NCI-H446 (cell line): ENCODE data around the gene CHTF18.
A peak's percentile ranks its signal among the peaks of the same experiment; 100 is the strongest.

Experiments
- DNase-seq, 2 experiments: peaks; one replicate each; lab custom pipeline; 2025; lab: John Stamatoyannopoulos, UW

Gene CHTF18

DNA sequence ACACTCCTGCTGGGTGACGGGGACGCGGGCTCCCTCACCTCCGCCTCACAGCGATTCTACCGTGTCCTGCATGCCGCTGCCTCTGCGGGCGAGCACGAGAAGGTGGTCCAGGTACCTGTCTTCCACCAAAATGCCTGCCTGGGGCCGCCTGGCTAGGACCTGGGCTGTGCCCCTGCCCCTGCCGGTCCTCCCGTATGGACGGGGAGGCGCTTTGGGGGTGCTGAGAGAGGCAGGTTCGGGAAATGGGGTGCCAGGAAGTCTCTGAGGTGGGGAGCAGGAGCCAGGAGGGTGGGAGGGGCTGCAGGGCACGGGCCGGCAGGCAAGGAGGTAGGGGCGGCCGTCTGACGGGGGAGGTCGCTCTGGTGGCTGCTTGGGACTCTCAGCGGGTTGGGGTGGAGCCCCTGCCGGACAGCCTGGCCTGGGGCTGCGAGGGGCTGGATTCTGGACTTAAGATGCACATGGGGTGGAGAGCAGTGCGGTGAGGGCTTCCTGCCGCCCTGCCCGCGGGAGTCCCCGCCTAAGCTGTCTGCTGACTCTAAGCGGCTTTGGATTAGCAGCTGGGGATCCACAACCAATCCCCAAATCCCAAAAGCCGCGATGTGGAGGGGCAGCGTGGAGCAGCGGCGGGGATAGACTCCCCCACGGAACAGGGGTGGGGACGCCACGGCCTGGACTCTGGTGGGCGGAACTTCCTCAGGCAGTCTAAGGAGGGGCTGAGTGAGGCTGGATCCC lies 5.8 kb downstream of the CHTF18 start:
- DNase-seq, result no peak

DNA sequence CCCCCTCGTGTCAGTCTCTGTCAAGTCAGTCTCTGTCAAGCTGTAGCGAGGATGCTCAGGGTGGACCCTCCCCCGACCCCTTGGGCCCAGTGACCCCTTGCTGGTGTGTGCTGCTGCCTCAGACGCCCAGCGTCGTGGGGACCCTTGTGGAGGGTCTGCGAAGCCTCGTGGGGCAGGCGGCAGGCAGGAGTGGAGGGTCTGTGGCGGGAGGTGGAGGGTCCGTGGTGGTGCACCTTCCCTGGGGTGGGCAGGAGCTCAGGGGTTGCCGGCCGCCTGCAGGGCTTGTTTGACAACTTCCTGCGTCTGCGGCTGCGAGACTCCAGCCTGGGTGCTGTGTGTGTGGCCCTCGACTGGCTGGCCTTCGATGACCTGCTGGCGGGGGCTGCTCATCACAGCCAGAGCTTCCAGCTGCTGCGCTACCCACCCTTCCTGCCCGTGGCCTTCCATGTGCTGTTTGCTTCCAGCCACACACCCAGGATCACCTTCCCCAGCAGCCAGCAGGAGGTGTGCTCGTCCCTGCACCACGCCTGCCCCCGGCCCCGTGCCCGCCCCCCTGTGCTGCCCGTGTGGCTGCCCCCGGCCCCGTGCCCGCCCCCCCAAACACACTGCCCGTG lies 6.5 kb downstream of the CHTF18 start:
- no peak for DNase-seq

DNA sequence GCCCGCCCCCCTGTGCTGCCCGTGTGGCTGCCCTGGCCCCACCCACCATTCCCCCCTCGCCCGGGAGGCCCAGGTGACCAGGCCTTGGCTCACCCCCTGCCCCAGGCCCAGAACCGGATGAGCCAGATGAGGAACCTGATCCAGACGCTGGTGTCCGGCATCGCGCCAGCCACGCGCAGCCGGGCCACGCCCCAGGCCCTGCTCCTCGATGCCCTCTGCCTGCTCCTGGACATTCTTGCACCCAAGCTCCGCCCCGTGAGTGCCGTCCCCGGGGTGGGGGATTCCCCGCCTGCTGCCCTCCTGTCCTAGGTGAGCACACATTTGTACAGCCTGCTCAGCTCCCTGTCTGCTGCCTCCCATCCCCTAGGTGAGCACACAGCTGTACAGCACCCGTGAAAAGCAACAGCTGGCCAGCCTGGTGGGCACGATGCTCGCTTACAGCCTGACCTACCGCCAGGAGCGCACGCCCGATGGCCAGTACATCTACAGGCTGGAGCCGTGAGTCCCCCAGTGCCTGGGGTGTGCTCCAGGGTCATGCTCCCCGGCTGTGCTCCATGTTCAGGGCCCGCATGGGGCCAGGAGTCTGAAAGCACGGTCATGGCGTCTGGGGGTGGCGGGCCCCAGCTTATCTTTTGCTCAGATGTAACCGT lies 7.3 kb downstream of the CHTF18 start:
- no peak for DNase-seq

DNA sequence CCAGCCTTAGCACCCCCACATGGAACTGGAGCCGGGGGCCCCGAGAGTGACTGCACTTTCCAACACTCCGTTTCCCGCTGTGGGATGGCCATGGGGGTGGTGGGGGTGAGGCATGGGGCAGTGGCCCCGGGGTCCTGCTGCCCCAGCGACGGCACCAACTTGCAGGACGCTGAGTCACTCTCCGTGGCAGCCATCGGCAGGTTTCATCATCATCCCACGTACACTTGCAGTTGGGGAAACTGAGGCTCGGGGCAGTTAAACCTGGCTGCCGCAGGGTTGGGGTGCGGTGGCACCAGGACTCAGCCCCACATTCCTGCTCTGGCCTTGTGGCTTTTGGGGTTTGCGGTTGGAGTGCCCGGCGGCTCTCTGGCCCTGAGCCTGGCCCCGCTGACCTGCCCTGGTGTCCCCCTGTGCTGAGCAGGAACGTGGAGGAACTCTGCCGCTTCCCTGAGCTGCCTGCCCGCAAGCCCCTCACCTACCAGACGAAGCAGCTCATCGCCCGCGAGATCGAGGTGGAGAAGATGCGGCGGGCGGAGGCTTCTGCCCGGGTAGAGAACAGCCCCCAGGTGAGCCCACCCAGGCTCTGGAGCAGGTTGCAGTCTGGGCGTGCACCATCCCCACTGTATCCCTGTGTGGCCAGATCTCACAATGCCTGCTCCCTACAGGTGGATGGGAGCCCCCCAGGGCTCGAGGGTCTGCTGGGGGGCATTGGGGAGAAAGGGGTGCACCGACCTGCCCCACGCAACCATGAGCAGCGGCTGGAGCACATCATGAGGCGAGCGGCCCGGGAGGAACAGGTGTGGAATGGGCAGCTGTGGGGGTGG lies 8.1 kb downstream of the CHTF18 start:
- DNase-seq, result no peak

DNA sequence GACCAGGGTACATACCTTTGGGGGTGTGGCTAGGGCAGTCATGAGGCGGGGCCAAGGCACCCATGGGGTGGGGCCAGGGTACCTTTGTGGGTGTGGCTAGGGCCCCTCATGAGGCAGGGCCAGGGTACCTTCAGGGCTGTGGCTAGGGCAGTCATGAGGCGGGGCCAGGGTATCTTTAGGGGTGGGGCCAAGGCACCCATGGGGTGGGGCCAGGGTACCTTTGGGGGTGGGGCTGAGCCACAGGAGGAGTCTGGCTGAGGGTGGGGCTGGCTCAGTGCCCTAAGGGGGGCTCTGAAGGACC lies 8.7 kb downstream of the CHTF18 start:
- DNase-seq, result no peak

DNA sequence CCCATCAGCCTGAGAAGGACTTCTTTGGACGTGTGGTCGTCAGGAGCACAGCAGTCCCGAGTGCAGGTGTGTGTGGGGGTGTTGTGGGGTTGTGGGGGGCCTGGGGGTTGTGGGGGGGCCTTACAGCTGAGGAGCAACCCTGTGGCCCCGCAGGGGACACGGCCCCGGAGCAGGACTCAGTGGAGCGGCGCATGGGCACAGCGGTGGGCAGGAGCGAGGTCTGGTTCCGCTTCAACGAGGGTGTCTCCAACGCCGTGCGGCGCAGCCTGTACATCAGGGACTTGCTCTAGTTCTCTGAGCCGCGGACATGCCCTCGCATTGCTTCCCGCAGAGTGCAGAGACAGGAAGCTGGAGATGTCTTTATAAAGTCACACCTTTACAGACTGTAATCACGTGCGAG lies 9.3 kb downstream of the CHTF18 start:
- no peak for DNase-seq

DNA sequence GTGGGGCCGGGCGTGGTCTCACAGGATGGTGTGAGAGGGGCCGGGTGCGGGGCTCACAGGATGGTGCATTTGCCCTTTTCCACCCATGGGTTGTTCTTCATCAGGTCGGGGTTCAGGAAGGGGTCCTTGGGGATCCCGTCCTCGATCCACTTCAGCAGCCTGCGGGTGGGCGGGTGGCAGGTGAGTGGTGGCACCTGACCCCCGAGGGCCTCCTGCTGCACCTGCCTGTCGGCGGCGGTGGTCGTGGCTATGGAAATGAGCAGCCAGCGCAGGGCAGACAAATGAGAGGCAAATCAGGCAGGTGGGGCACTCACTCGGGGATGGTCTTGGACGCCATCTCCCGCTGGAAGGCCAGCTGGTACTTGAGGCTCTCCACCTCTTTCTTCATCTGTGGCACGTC lies 10.2 kb downstream of the CHTF18 start:
- DNase-seq, result no peak

DNA sequence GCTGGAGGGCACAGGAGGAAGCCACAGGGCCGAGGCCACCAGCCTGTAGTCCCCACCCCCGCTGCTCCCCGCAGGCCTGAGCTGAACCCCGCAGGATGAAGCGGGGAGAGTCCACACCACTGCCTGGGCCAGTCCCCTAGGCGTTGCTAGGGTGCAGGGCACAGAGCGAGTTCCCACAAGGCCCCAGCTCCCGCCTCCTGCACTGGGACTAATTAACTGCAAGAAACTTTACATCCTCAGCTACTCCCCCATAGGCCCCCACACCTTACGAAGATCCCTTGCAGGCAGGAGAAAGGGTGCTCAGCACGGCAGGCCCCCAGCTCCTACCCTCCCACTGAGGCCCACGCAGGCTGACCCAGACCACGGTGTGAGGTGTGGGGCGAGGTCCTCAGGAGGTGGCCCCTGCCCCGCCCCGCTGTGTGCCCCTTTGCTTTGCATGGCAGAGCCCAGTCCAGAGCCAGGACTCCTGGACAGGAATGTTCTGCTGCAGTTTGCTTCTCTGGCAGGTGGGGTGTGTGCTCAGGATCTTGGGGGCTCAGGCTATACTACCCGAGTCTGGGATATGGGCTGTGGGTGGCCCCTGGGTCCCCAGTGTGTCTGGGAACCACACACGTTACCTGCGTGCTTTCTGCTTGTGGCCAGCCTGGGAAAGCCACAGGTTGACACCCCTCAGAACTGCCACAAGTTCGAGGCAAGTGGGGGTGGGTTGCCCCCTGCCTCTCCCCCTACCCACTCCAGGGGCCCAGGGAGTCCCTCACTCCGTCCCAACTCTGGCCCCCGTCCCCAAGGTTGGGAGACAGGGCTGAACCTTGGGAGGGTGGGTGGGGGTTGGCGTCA lies 10.9 kb downstream of the CHTF18 start:
- no peak for DNase-seq

DNA sequence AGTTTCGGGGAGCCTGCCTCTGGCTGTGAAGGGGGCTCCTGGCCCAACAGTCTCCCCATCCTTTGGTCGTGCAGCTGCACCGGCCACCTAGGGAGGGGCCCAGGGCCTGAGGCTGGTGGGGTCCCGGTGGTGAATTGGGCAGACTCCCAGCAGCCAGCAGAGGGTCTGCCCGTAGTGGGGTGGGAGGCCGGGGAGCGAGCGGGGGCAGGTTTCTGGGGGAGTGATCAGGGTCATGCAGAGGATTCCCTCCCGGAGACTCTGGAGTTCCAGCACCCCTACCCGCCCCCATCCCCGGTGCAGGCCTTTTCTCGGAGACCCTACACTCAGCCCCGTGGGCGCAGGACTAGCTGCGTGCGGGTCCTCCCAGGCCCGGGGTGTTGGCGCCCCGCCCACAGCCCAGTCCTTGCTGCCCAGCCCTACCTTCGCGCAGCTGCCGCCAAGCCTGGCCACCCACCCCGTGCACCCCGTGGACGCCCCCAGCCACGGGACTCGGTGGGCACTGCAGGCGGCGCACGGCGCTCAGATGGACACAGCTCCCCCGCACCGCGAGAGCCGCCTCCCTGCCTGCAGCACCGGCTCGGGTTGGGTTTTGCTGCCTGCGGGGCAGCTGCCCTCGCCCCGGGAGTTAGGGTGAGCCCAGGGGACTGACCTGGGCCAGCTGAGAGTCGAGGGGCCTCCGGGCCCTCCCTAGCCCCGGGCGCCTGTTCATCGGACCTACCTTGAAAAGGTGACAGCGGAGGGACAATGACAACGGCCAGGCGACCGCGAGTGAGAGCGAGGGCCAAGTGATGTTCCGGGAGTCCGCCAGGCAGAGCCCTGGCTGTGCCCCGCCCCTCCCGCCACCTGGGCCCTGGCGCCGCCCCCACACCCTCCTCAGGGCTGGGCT lies 11.8 kb downstream of the CHTF18 start, which contains the start of gene GNG13:
GNG13 (minus strand) TSS at position 787 of the 886 bp plus-strand sequence. CDS start 1,657 bp downstream, outside the sequence.
- no peak for DNase-seq

DNA sequence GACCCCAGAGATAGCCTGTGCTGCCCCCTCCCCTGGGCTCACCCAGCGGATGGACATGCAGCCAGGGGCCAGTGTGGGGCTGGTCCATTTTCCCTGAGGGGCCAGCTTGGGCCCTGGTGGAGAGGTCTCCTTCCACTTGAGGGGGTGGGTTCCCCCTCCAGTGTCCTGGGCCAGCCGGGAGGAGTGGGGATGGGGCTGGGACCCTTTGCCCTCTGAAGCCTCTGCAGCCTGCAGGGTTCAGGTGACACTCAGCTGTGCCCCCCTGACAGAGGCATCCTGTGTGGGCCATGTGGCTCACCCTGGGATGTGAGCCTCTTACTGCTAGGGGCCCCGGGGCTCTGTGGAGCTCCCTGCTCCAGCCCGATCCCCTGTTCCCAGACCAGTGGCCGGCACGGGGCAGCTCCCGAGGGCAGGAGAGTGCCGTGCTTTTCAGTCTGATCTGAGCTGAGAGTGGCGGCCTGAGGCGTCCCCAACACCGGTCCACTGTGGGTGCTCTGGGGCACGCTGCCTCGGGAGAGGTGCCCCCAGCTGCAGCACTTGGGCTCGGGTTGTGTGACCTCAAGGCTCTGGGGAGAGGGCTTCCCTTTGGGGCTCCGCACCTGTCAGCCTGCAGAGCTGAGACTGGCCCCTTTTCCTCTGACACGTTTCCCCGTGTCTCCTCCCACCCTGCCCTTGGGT lies 12.6 kb downstream of the CHTF18 start:
- DNase-seq, result no peak

DNA sequence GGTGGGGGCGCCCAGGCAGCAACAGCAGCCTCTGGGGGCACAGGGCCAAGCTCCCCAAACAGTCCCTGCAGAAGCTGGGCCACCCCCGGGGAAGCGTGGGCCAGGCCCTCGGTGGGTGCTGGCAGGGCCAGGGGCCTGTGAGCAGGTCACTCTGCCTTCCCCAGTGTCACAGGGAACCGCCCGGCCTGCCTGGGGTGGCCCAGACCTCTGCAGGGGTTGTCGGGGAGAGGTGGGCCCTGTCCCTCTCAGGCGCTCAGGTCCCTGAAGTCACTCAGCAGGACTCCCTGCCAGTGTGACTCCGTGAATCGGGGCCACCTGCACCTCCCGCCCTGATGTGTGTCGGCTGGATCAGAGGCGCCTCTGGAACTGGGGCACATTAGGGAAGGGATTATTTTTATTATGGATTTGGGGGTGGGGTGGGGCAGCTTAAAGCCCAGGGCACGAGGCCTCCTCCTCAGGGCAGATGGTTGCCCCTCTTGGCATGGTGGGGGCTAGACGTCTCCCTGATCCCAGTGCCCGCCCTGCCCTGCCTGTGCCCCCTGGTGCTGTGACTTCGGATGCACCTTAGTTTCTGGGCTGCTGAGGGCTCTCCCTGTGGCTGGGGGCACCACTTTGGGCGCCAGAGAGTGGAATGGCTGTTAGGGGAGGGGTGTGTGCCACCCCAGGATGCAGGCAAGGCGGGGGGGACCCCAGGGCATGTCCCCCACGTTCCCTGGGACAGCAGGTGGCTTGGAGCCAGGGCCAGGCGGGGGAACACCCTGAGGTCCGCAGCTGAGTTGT lies 13.4 kb downstream of the CHTF18 start:
- DNase-seq, result no peak

DNA sequence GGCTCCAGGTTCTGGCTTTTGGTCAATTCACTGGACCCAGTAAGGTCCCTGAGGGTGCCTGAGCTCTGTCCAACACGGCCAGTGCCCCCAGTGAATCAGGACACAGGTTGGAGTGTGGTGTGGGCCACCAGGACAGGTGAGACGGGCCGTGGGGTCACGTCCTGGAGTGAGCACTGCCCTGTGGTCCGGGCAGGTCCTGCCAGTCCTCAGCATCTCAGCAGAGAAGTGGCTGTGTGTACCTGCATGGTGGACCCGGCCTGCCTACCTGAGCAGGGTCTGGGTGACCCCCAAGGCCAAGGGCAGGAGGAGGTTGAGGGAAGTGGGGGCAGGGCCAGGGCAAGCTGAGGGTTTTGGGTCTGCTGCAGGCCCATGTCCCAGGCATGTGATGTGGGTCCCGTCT lies 14.0 kb downstream of the CHTF18 start:
- DNase-seq, result no peak

DNA sequence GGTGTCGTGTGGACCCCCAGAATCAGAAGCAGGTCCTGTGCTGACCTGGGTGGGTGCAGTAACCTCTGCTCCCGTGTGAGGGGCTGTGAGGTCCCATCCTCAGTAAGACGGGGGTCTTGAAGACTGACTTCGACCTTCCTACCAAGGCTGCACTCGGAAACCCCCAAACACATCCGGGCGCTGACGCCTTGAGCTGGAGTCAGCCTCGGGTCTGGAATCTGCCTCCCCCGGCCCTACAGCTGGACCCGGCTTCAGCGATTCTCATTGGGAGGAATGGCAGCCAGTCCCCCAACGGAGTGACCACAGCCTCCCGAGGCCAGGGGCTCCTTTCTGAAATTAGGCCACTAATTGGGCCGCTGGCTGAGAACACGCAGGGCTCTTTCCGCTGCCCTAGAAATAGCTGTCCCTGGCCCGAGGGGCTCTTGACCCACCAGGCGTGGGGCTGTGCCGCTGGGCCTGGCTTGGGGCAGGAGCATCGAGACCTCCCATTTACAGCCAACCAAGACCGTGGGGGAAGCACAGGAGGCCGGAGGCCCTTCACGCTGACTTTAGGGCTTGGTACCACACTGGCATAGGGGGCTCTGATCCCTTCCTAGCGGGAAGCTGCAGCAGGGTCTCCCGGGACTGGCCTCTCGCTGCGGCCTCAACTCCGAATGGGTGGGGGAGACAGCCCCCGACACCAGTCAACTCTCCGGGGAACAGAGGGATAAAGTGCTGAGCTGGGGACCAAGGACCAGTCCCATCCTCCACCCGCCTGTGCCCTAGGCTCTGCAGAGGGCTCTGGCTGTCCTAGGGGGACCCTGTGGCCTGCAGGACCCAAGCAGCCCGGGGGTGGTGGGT lies 14.7 kb downstream of the CHTF18 start:
- DNase-seq, result no peak

DNA sequence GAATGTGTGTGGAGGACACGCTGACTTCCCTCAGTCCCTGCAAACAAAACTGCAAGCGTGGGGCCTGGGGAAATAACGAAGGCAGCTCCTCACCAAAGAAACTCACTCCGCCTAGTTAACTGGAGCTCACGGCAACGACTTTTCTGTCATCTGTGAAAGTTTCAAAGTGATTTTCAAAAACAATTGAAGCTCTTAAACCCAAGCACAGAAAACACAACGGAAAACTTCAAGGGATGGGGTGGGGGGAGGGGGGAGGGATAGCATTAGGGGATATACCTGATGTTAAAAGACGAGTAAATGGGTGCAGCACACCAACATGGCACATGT lies 15.3 kb downstream of the CHTF18 start:
- no peak for DNase-seq

DNA sequence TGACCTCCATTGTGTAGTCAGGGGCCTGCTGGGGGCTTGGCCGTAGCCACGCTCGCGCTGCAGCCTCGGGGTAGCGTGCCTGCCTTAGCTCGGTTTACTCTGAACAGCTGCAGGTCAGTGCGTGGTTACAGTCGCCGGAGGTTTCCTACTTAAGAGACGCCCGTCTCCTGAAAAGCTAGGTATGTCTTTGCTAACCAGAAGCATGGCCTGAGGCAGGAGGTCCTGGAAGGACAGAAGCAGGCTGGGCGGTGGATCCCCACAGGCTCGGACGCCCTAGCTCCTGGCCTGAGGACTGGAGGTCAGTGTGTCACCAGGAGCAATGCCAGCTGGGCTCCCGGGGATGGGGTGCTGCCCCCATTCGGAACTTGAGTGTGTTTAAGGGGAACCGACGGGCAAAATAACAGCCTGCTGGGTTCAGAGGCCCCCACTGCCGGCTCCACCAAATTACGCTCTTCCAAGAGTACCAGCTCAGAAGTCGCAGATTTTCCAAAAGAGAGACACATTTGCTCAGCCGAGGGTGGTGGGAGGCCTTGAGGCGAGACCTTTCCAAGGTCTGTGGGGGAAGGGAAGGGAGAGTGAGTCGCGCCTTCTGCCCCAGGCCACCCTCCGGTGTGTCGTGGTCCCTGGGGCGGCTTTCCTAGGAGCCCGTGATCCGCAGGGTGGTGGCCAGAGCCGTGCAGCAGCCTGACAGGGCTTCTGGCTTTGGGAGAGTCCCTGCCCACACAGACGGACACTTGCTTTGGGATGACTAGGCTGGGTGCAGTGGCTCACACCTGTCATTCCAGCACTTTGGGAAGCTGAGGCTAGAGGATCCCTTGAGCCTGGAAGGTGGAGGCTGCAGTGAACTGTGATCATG lies 16.0 kb downstream of the CHTF18 start:
- DNase-seq, result no peak

DNA sequence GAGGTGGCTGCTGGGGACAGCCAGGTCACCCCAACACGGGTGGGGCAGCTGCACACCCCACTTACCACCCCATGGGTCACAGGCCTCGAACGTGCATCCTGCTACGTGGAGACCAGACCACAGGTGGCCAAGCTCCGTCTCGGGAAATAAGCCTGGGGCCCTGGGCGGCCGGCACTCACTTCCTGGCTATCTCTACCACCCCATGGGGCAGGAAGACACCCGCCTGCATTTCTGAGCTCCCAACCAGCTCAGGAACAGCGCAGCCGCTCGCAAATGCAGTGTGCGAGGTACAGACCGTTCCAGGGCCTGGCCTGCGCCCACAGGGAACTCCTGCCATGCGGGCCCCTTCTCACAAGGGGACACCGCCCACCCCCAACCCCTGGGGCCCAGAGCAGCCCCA lies 17.1 kb downstream of the CHTF18 start:
- DNase-seq, result no peak

DNA sequence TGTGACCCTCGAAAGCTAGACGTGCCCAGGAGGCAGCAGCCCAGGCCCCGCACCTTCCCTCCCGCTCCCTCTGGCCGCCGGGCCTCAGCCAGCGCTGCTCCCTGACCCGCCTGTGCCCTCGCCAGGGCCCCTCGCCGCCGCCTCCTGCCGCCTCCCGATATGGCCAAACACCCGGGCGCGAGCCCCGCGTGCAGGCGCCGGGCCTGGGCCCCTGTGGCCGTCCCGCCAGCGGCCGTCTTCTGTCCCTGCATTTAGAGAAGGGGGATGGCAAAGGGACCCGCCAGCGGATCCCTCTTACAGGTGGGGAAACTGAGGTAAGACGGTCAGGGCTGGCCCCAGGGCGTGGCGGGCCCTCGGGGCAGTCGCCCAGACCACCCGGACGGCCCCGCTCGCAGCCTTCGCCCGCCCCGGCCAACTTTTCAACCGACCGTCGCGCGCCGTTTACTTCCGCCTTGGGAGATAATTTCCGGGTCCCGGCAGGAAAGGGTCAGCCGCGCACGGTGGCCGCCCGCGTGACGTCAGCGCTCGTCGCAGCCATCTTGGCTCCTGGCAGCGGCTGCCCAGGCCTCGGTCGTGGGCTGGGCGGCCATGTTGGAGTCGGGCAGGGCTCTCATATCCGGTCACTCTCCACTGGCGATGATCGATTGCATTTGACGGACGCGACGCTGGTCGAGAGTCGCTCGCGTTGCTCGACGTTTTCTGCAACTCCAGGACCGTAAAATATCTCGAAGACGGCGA lies 19.1 kb downstream of the CHTF18 start:
- DNase-seq, result peak; percentile 66 to 91
